ENCODE results near the gene SLC26A11. TPM values are rescaled to one million over a fixed set of nuclear protein-coding genes. Genes with fewer than 3 reads are reported as not detected.
A peak's percentile ranks its signal among the peaks of the same experiment; 100 is the strongest.

SLC26A11 gene
- total RNA-seq, 4 donors from 2014 or later, result 11.3 to 13.8 (median 12.7) TPM

GRCh38 chr17:80287038-80287437 is 66.8 kb downstream of the SLC26A11 start:
- WGBS, result 94% methylated on average over 9 of the region's 9 CpGs
- no peak for DNase-seq (ENCODE audit: extremely low spot score)
- H3K36me3 ChIP-seq, result peaks cover 46 to 93% (median 63%) of the 10 kb centered on the region in 4 donors

GRCh38 chr17:80287806-80288567 is 67.8 kb downstream of the SLC26A11 start:
- Histone ChIP-seq H3K27me3 (no peaks in the 10 kb centered on the region), H3K27ac (replicated peaks in 1 of 4) (peak overlapping the region in 1 of 4 donors; percentile 34), H3K4me3 (no peak overlapping the region), H3K36me3 (peaks cover 55 to 95% (median 70%) of the 10 kb centered on the region in 4 donors), H3K4me1 (peaks cover 0 to 4% (median 0%) of the 10 kb centered on the region in 4 donors), H3K9me3 (no peaks in the 10 kb centered on the region)
- TF ChIP-seq POLR2AphosphoS5 (IDR thresholded peaks at IDR 0.05) (no peak), POLR2A (IDR thresholded peaks at IDR 0.05; ENCODE audit: low read depth) (no peak), CTCF (IDR thresholded peaks at IDR 0.05) (no peak), EP300 (IDR thresholded peaks at IDR 0.05) (no peak)
- WGBS, result 83% methylated on average over 16 of the region's 22 CpGs
- DNase-seq (ENCODE audit: extremely low spot score), result no peak
- intact Hi-C loops (cut with DNase I), result loop anchor here (10.0 kb wide), 1 partner anchor 97 kb away; no protein-coding TSS in a partner anchor

More at GRCh38 chr17:80287038-80287437, 66.8 kb downstream of the SLC26A11 start:
- no peaks in the 10 kb centered on the region for H3K27me3 ChIP-seq
- intact Hi-C loops (cut with DNase I), result loop anchor here (10.0 kb wide), 1 partner anchor 98 kb away; no protein-coding TSS in a partner anchor
- H3K4me3 ChIP-seq, result no peak overlapping the region
- H3K9me3 ChIP-seq, result no peaks in the 10 kb centered on the region
- H3K27ac ChIP-seq (replicated peaks in 1 of 4), result no peak overlapping the region
- H3K4me1 ChIP-seq, result peaks cover 0 to 4% (median 0%) of the 10 kb centered on the region in 4 donors
- TF ChIP-seq EP300 (IDR thresholded peaks at IDR 0.05), result no peak
- no peak for TF ChIP-seq POLR2A (IDR thresholded peaks at IDR 0.05; ENCODE audit: low read depth)
- TF ChIP-seq CTCF (IDR thresholded peaks at IDR 0.05), result no peak
- TF ChIP-seq POLR2AphosphoS5 (IDR thresholded peaks at IDR 0.05), result no peak

GRCh38 chr17:80289616-80290015 is 69.4 kb downstream of the SLC26A11 start:
- Histone ChIP-seq H3K36me3 (peaks cover 71 to 95% (median 79%) of the 10 kb centered on the region in 4 donors), H3K27me3 (no peaks in the 10 kb centered on the region), H3K27ac (replicated peaks in 1 of 4) (no peak overlapping the region), H3K4me1 (no peaks in the 10 kb centered on the region), H3K9me3 (no peaks in the 10 kb centered on the region), H3K4me3 (no peak overlapping the region)
- TF ChIP-seq CTCF (IDR thresholded peaks at IDR 0.05) (no peak), EP300 (IDR thresholded peaks at IDR 0.05) (no peak), POLR2AphosphoS5 (IDR thresholded peaks at IDR 0.05) (no peak), POLR2A (IDR thresholded peaks at IDR 0.05; ENCODE audit: low read depth) (no peak)
- intact Hi-C loops (cut with DNase I), result loop anchor here (10.0 kb wide), 1 partner anchor 95 kb away; no protein-coding TSS in a partner anchor
- DNase-seq (ENCODE audit: extremely low spot score), result no peak
- 56% methylated on average over 6 of the region's 6 CpGs for WGBS

GRCh38 chr17:80290156-80290555 is 69.9 kb downstream of the SLC26A11 start:
- Histone ChIP-seq H3K4me3 (no peak overlapping the region), H3K27ac (replicated peaks in 1 of 4) (no peak overlapping the region), H3K9me3 (no peaks in the 10 kb centered on the region), H3K27me3 (no peaks in the 10 kb centered on the region), H3K4me1 (no peaks in the 10 kb centered on the region), H3K36me3 (peaks cover 76 to 95% (median 83%) of the 10 kb centered on the region in 4 donors)
- intact Hi-C loops (cut with DNase I), result no loop called here
- WGBS, result 95% methylated on average over 25 of the region's 25 CpGs
- no peak for DNase-seq (ENCODE audit: extremely low spot score)
- TF ChIP-seq POLR2AphosphoS5 (IDR thresholded peaks at IDR 0.05) (no peak), EP300 (IDR thresholded peaks at IDR 0.05) (no peak), POLR2A (IDR thresholded peaks at IDR 0.05; ENCODE audit: low read depth) (no peak), CTCF (IDR thresholded peaks at IDR 0.05) (no peak)

Data from esophagus muscularis mucosa (tissue), 4 donors.